Measurements from ENCODE around the gene MSI2. TPM values are rescaled to one million over a fixed set of nuclear protein-coding genes. Genes with fewer than 3 reads are reported as not detected.

MSI2 gene
- total and polyA plus RNA-seq, 7 donors, result 37.6 to 133 (median 87.1) TPM

GRCh38 chr17:57462007-57462579, 205.8 kb downstream of the MSI2 start:
- H3K4me1 ChIP-seq, result peaks cover 33% of the 10 kb centered on the region
- intact Hi-C loops (cut with DNase I), result no loop called here
- no peak for DNase-seq
- no peak overlapping the region for H3K4me3 ChIP-seq
- H3K27ac ChIP-seq, result peak overlapping the region; percentile 53
- H3K36me3 ChIP-seq (ENCODE audit: insufficient read depth in 1 of 2, low read depth in 1 of 2), result no peaks in the 10 kb centered on the region
- H3K9me3 ChIP-seq, result no peaks in the 10 kb centered on the region
- H3K27me3 ChIP-seq (ENCODE audit: insufficient read depth in 3 of 3, low read length in 2 of 3), result no peaks in the 10 kb centered on the region
- ATAC-seq, result peak in 1 of 4 donors; percentile 23
- 90 to 93% (median 93%) methylated on average over 4 of the region's 4 CpGs for WGBS, 3 donors
- TF ChIP-seq CTCF (IDR thresholded peaks at IDR 0.05), result no peak

GRCh38 chr17:57463103-57463885, 207.0 kb downstream of the MSI2 start:
- ATAC-seq, result no peak
- no peak overlapping the region for H3K4me3 ChIP-seq
- H3K4me1 ChIP-seq, result peaks cover 28% of the 10 kb centered on the region
- no peak overlapping the region for H3K27ac ChIP-seq
- H3K36me3 ChIP-seq (ENCODE audit: insufficient read depth in 1 of 2, low read depth in 1 of 2), result no peaks in the 10 kb centered on the region
- H3K9me3 ChIP-seq, result no peaks in the 10 kb centered on the region
- no peaks in the 10 kb centered on the region for H3K27me3 ChIP-seq (ENCODE audit: insufficient read depth in 3 of 3, low read length in 2 of 3)
- no peak for TF ChIP-seq CTCF (IDR thresholded peaks at IDR 0.05)
- 81 to 86% (median 82%) methylated on average over 9 of the region's 9 CpGs for WGBS, 3 donors
- DNase-seq, result no peak
- intact Hi-C loops (cut with DNase I), result no loop called here

GRCh38 chr17:57464191-57464864, 208.0 kb downstream of the MSI2 start:
- no peak for ATAC-seq
- TF ChIP-seq CTCF (IDR thresholded peaks at IDR 0.05), result no peak
- peak in 1 of 2 donors; percentile 39 for DNase-seq
- no peak overlapping the region for H3K4me3 ChIP-seq
- H3K27ac ChIP-seq, result no peak overlapping the region
- intact Hi-C loops (cut with DNase I), result no loop called here
- no peaks in the 10 kb centered on the region for H3K27me3 ChIP-seq (ENCODE audit: insufficient read depth in 3 of 3, low read length in 2 of 3)
- whole genome bisulfite sequencing, 3 donors, result 74 to 86% (median 82%) methylated on average over 11 of the region's 11 CpGs
- peaks cover 28% of the 10 kb centered on the region for H3K4me1 ChIP-seq
- H3K9me3 ChIP-seq, result no peaks in the 10 kb centered on the region
- no peaks in the 10 kb centered on the region for H3K36me3 ChIP-seq (ENCODE audit: insufficient read depth in 1 of 2, low read depth in 1 of 2)

GRCh38 chr17:57465610-57466009, 209.3 kb downstream of the MSI2 start:
- Histone ChIP-seq H3K36me3 (ENCODE audit: insufficient read depth in 1 of 2, low read depth in 1 of 2) (no peaks in the 10 kb centered on the region), H3K4me1 (peaks cover 22% of the 10 kb centered on the region), H3K27me3 (ENCODE audit: insufficient read depth in 3 of 3, low read length in 2 of 3) (no peaks in the 10 kb centered on the region), H3K27ac (peak overlapping the region; percentile 27), H3K4me3 (no peak overlapping the region), H3K9me3 (no peaks in the 10 kb centered on the region)
- ATAC-seq (no peak), DNase-seq (no peak)
- WGBS, 3 donors, result 44 to 87% (median 55%) methylated on average over 5 of the region's 5 CpGs
- intact Hi-C loops (cut with DNase I), result no loop called here
- TF ChIP-seq CTCF (IDR thresholded peaks at IDR 0.05), result no peak

Measured in psoas muscle (tissue), 8 donors.